ENCODE results near the gene LRRFIP1. TPM values are rescaled to one million over a fixed set of nuclear protein-coding genes. Genes with fewer than 3 reads are reported as not detected.

The LRRFIP1 gene
- total RNA-seq, 4 donors from 2014 or later: 98.5 to 147 (median 122) TPM

DNA sequence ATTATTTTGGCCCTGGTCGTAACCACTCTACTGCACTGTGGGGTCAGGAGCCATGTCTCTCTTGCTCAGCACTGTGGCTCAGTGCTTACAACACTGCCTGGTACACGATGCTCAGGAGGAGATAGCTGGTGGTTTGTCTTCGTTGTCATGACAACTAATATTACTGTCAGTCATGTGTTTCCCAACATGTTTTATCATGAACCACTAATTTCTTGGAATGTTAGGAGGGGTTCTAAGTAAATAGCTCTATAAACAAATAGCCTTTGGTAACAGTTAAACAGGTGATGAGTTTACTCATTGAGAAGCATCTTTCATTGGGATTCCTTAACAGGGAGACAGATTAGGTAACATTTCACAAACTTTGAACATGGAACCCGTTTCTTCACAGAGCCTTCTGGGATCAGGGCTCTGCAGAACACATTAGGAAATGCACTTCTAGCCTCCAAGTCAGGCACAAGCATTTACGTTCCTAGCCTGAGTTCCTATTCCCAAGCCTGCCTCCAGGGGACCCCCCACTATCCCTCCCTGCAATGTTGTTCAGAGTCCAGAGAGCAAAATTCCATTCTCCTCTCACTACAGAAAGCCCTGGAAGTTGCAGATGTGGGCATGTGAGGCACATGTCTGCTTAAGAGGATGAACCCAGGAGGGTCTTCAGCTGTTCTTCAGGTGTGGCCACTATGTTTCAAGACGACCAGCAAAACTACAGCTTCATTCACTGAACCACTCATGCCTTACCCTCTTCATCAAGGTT is 164.8 kb downstream of the LRRFIP1 start:
- no peak for TF ChIP-seq EP300 (IDR thresholded peaks at IDR 0.05; ENCODE audit: low read depth)
- TF ChIP-seq CTCF (IDR thresholded peaks at IDR 0.05): no peak
- TF ChIP-seq POLR2AphosphoS5 (IDR thresholded peaks at IDR 0.05): no peak
- TF ChIP-seq POLR2A (IDR thresholded peaks at IDR 0.05): no peak
- DNase-seq: no peak
- no peak overlapping the region for H3K4me3 ChIP-seq
- H3K27ac ChIP-seq: no peak overlapping the region
- in situ Hi-C loops (cut with MboI; ENCODE audit: low pct_ligation_motif_present in 1 of 4, low pct_unique_long_range_greater_than_20kb in 1 of 4, low sequenced_read_pairs in 3 of 4) (no loop called here), intact Hi-C loops (cut with DNase I; ENCODE audit: low total_unique reads) (no loop called here)
- 81% methylated on average over 6 of the region's 6 CpGs for WGBS, 2 donors (ENCODE audit: low coverage in 1 of 2)
- H3K9me3 ChIP-seq: peaks cover 1 to 2% of the 10 kb centered on the region in 2 donors
- no peaks in the 10 kb centered on the region for H3K27me3 ChIP-seq
- H3K4me1 ChIP-seq: no peaks in the 10 kb centered on the region
- H3K36me3 ChIP-seq: no peaks in the 10 kb centered on the region

GRCh38 chr2:237797253-237797652 is 169.9 kb downstream of the LRRFIP1 start:
- Histone ChIP-seq H3K27me3 (no peaks in the 10 kb centered on the region), H3K4me1 (no peaks in the 10 kb centered on the region), H3K9me3 (no peaks in the 10 kb centered on the region), H3K27ac (no peak overlapping the region), H3K36me3 (no peaks in the 10 kb centered on the region), H3K4me3 (no peak overlapping the region)
- TF ChIP-seq POLR2AphosphoS5 (IDR thresholded peaks at IDR 0.05): no peak
- no peak for TF ChIP-seq POLR2A (IDR thresholded peaks at IDR 0.05)
- no peak for TF ChIP-seq EP300 (IDR thresholded peaks at IDR 0.05; ENCODE audit: low read depth)
- TF ChIP-seq CTCF (IDR thresholded peaks at IDR 0.05): no peak
- in situ Hi-C loops (cut with MboI; ENCODE audit: low pct_ligation_motif_present in 1 of 4, low pct_unique_long_range_greater_than_20kb in 1 of 4, low sequenced_read_pairs in 3 of 4) (no loop called here), intact Hi-C loops (cut with DNase I; ENCODE audit: low total_unique reads) (no loop called here)
- 91 to 100% methylated on average over 1 to 3 of the region's 3 CpGs for WGBS, 2 donors (ENCODE audit: low coverage in 1 of 2)
- DNase-seq: no peak

DNA sequence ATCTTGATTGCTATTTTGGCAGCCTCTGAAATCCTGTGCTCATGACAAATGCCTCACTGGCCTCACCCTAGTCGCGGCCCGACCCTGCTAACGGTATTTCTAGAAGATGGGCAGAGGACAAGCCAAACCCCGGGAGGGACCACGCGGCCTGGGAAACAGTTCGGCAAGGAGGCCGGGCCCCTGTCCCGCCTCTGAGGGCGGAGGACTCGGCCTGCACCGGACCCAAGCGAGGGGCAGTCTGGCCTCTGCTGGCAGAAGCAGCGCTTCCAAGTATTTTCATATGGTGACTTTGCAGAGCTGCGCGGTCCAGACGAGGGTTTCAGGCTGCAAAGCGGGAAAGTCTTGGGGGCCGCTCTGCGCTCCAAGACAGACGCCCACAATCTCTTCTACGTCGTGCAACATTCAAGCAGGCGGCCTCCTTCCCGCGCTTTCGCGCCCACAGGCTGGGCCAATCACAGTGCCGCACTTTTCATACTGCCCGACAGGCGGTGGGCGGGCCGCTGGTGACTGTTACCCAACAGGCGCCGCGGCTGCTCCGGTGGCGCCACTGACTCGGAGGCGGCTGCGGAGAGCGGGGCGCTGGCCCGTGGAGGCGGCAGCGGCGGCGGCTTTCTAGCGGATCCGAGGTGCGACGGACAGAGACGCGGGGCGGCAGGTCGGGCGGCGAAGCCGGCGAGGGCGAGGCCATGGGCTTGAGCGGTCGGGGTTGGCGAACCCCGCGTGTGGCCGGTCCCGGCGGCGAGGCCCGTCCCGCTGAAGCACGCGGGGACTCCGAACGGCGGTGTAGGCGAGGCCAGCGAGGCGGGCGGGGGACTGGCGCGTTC is 171.1 kb downstream of the LRRFIP1 start, which contains the start of gene RBM44:
Gene RBM44, plus strand, starts transcription at position 544 of the 824 bp plus-strand sequence. CDS start 14,831 bp downstream, outside the sequence.
- Histone ChIP-seq H3K4me1 (no peaks in the 10 kb centered on the region), H3K36me3 (no peaks in the 10 kb centered on the region), H3K9me3 (no peaks in the 10 kb centered on the region), H3K27me3 (no peaks in the 10 kb centered on the region), H3K27ac (no peak within 1 kb of the TSS), H3K4me3 (no peak within 1 kb of the TSS)
- 84 to 93% methylated on average over 10 to 84 of the region's 84 CpGs for WGBS, 2 donors (ENCODE audit: low coverage in 1 of 2)
- in situ Hi-C loops (cut with MboI; ENCODE audit: low pct_ligation_motif_present in 1 of 4, low pct_unique_long_range_greater_than_20kb in 1 of 4, low sequenced_read_pairs in 3 of 4) (no loop called here), intact Hi-C loops (cut with DNase I; ENCODE audit: low total_unique reads) (no loop called here)
- DNase-seq: no peak
- TF ChIP-seq POLR2A (IDR thresholded peaks at IDR 0.05) (no peak), POLR2AphosphoS5 (IDR thresholded peaks at IDR 0.05) (no peak), EP300 (IDR thresholded peaks at IDR 0.05; ENCODE audit: low read depth) (no peak), CTCF (IDR thresholded peaks at IDR 0.05) (no peak)

DNA sequence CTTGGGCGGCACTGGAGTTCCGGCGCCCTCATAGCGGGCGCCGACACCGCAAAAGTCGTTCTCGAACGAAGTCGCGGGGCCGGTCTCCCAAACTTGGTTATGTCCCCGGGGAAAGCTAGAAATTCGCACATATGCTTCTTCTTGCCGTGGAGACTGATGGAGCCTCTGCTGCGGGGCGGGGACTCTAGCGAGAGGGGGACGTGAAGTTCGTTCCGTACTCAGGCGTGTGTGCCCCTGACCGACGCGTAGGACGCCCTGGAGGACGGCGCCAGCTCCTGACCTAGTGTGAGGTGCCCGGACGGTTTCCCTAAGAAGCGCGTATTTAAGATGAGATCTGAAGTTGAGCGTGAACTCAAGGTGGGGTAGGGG is 171.7 kb downstream of the LRRFIP1 start:
- in situ Hi-C loops (cut with MboI; ENCODE audit: low pct_ligation_motif_present in 1 of 4, low pct_unique_long_range_greater_than_20kb in 1 of 4, low sequenced_read_pairs in 3 of 4): no loop called here
- WGBS, 2 donors (ENCODE audit: low coverage in 1 of 2): 92 to 99% methylated on average over 18 to 34 of the region's 34 CpGs
- H3K27me3 ChIP-seq: no peaks in the 10 kb centered on the region
- H3K27ac ChIP-seq: no peak overlapping the region
- TF ChIP-seq POLR2A (IDR thresholded peaks at IDR 0.05) (no peak), CTCF (IDR thresholded peaks at IDR 0.05) (no peak)
- DNase-seq: no peak
- no peaks in the 10 kb centered on the region for H3K9me3 ChIP-seq
- H3K4me3 ChIP-seq: no peak overlapping the region
- no peaks in the 10 kb centered on the region for H3K4me1 ChIP-seq
- intact Hi-C loops (cut with DNase I; ENCODE audit: low total_unique reads): no loop called here
- H3K36me3 ChIP-seq: no peaks in the 10 kb centered on the region
